DMS79 (cell line): ENCODE data around the gene MYO15A.

ENCODE experiments used
- DNase-seq: peaks from one replicate; lab custom pipeline; 2025; lab: John Stamatoyannopoulos, UW

Gene MYO15A

GRCh38 chr17:18108401-18109312 lies at the start of gene MYO15A:
Gene MYO15A (plus strand): TSS chr17:18108756. CDS start chr17:18118801, 10,045 bp downstream.
- no peak for DNase-seq

DNA sequence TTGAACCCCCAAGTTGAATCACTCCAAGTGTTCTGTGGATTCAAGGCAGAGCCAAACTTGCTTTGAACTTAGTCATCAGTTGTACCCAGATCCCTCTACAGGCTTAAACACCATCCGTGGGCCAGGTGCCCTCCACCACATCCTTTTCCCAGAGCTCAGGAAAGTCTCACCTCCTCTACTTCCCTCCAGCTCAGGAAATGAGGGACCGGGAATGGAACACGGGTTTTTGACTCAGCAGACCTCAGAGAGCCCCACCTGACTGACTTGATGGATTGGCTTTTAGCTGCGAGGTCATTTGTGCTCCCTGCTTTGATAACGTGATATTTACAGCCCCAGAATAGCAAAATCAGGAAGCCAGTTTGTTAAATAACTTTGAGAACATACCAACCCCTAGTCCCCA lies 49.3 kb upstream of the MYO15A start:
- no peak for DNase-seq

DNA sequence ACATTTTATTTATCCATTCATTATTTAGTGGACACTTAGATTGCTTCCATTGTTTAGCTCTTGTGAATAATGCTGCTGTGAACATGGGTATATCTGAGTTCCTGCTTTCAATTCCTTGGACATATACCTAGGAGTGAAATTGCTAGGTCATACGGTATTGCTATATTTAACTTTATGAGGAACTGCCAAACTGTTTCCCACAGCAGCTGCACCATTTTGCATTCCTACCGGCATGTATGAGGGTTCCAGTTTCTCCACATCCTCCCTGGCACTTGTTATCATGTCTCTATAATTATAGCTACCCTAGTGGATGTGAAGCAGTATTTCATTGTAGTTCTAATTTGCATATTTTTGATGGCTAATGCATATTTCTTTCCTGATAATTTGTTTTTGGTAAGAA lies 44.5 kb upstream of the MYO15A start:
- no peak for DNase-seq

DNA sequence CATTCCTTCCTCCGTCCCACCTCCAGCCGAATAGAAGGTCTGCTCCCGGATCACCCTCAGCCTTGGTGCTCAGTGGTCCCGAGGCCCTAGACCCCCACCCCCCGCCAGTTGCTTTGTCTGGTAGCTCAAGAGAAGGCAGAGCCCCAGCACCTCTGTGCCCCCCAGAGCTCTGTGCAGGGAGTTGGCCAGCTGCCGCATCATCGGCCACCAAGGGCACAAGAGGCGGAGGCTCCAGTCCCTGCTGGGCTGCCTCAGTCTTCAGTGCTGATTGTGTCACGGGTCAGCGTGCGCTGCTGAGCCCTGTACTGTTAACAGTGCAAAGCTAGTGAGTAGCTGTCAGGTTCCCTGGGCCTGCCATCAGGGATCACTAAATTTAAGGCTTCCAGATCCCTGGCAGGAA lies 43.0 kb upstream of the MYO15A start:
- DNase-seq, result no peak

DNA sequence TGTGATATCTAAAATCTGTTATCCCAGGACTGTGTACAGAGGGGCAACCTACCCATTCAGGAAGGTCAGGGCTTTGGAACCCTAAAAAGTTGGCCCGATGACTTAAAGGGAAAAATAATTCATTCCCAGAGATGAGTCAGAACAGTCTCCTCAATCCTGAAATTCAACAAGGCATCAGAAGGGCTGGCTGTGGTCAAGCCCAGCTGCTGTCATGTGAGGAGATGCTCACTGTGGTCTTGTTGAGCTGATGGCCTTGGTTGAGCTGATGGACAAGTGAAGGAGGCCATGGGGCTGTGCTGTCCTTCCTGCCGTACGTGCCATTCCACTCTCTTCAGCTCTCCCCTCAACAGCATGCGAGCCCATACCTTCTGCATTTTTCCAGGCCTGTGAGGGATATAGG lies 41.7 kb upstream of the MYO15A start:
- DNase-seq, result no peak

GRCh38 chr17:18069101-18069500 lies 39.5 kb upstream of the MYO15A start:
- DNase-seq, result no peak

- DNase-seq, result no peak
These were observed 37.7 kb upstream of the MYO15A start for GRCh38 chr17:18070861-18071340.

DNA sequence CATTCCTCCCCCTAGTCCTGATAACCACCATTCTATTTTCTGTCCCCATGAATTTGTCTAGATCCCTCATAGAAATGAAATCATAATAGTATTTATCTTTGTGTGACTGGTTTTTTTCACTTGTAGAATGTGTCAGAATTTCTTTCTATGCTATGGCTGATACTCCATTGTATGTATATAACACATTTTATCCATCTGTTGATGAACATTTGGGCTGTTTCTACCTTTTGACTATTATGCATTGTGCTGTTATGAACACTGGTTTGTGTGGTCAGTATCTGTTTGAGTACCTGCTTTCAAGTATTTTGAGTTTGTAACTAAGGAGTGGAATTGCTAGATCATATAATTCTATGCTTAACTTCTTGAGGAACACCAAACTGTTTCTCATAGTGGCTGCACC lies 36.8 kb upstream of the MYO15A start:
- no peak for DNase-seq

DNA sequence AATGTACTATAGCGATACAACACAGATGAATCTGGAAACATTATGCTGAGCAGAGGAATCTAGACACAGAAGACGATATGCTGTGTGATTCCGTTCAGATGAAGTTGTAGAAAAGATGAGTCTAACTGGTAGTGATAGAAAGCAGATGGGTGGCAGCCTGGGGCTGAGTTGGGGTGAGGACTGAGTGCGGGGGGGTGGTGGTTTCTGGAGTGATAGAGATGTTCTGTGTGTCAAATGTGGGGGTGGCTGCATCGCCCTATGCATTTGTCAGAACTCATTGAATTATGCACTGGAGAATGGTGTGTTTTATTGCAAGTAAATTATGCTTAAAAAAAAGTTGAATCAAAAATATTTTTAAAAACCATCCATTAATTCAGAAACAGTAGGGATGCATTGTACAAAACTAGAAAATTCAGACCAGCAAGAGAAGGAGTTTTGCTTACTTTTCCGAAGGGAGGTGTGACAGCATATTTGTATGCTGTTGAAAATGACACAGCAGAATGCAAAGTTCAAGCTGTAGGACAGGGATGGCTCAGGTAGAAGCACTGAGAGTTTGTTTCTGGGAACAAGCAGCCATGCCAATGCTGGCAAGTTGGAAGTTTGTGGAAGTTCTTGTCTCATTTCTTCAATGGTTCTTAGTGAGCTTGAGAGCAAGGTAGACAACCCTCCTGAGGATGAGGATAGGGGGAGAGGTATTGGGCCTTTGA lies 33.8 kb upstream of the MYO15A start:
- no peak for DNase-seq

GRCh38 chr17:18076936-18077335 lies 31.6 kb upstream of the MYO15A start:
- no peak for DNase-seq

GRCh38 chr17:18079543-18079942 lies 29.0 kb upstream of the MYO15A start:
- no peak for DNase-seq

DNA sequence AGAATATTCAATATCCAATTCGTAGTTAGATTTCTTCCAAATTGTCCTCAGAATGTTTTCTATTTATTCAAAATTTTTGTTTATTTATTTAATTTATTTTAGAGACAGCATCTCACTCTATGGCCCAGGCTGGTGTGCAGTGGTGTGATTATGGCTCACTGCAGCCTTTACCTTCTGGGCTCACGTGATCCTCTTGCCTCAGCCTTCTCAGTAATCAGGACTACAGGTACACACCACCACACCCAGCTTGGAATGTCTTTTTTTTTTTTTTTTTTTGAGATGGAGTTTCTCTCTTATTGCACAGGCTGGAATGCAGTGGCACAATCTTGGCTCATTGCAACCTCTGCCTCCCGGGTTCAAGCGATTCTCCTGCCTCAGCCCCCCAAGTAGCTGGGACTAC lies 24.3 kb upstream of the MYO15A start:
- no peak for DNase-seq

- DNase-seq, result peak; percentile 69
These were observed 20.7 kb upstream of the MYO15A start, which contains the start of gene DRG2 for GRCh38 chr17:18087610-18088491. Gene DRG2 (plus strand): TSS chr17:18087948. CDS start chr17:18088024, 76 bp downstream.

GRCh38 chr17:18089613-18090012 lies 18.9 kb upstream of the MYO15A start:
- no peak for DNase-seq

GRCh38 chr17:18093616-18094408 lies 14.7 kb upstream of the MYO15A start:
- DNase-seq, result no peak

- no peak for DNase-seq
These were observed 14.1 kb upstream of the MYO15A start for GRCh38 chr17:18094409-18094807.

GRCh38 chr17:18099516-18099915 lies 9.0 kb upstream of the MYO15A start:
- no peak for DNase-seq

DNA sequence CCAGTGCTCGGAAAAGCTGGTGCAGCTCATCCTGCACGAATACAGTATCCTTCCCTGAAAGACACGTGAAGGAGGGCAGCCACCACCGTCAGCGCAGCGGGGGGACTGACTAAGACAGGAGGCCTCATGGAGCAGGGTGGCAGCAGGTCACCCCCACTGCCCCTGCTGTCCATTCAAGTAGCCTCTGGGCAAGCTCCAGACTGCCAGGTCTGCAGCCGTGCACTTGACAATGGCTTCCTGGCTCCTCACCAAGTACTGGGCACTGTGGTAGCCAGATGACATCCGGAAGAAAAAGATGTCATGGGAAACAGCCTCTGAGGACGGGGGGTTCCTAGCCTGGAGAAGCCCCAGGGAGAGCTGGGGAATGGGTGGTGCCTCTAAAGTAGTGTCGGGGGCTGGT lies 7.9 kb upstream of the MYO15A start:
- DNase-seq, result no peak

- no peak for DNase-seq
These were observed 6.7 kb upstream of the MYO15A start for GRCh38 chr17:18101828-18102227.

- no peak for DNase-seq
These were observed 5.9 kb upstream of the MYO15A start for GRCh38 chr17:18102640-18103039.

- no peak for DNase-seq
These were observed 3.5 kb upstream of the MYO15A start for GRCh38 chr17:18105027-18105426.
